Mesendoderm (in vitro differentiated cells): ENCODE results near the gene WASF2.
A peak's percentile ranks its signal among the peaks of the same experiment; 100 is the strongest.

Source experiments
- DNase-seq: peaks from one replicate; pipeline ENCODE4 v3.0.0; 2013
- H2AK5ac ChIP-seq: 2 replicates; pipeline ENCODE4 v1.6.1; 2013; ENCODE audit warnings: low read length, inconsistent platforms
- H2BK120ac ChIP-seq: 2 replicates; pipeline ENCODE4 v1.6.1; 2013; ENCODE audit warnings: low read depth, mild to moderate bottlenecking, low read length, moderate library complexity, mixed read lengths
- H2BK15ac ChIP-seq: replicated peaks from 2 replicates; pipeline ENCODE4 v1.6.1; 2013; ENCODE audit warnings: low read depth, mild to moderate bottlenecking, moderate library complexity
- H2BK5ac ChIP-seq: 2 replicates; pipeline ENCODE4 v1.6.1; 2013; ENCODE audit warnings: low read length, inconsistent platforms
- H3K18ac ChIP-seq: 2 replicates; pipeline ENCODE4 v1.6.1; 2013; ENCODE audit warnings: mild to moderate bottlenecking, low read length, mixed read lengths
- H3K23ac ChIP-seq: one replicate; pipeline ENCODE4 v1.6.1; 2013; ENCODE audit warnings: low read length
- H3K27ac ChIP-seq: 2 replicates; pipeline ENCODE4 v1.5.1; 2013; ENCODE audit warnings: low read depth, mild to moderate bottlenecking, inconsistent platforms, low read length, moderate library complexity
- H3K27me3 ChIP-seq: 2 replicates; pipeline ENCODE4 v1.6.1; 2013; ENCODE audit warnings: low read length, control low read depth, mild to moderate bottlenecking, inconsistent platforms; ENCODE audit not compliant: insufficient read depth, poor library complexity
- H3K36me3 ChIP-seq: 2 replicates; pipeline ENCODE4 v1.6.1; 2013; ENCODE audit warnings: low read length, inconsistent platforms; ENCODE audit not compliant: control insufficient read depth, insufficient read depth
- H3K4ac ChIP-seq: one replicate; pipeline ENCODE4 v1.6.1; 2013; ENCODE audit warnings: low read depth, mild to moderate bottlenecking, low read length, moderate library complexity
- H3K4me1 ChIP-seq: 2 replicates; pipeline ENCODE4 v1.6.1; 2013; ENCODE audit warnings: low read depth, low read length, inconsistent platforms; ENCODE audit not compliant: control insufficient read depth
- H3K4me2 ChIP-seq: 2 replicates; pipeline ENCODE4 v1.6.1; 2013; ENCODE audit warnings: low read length
- H3K4me3 ChIP-seq: 2 replicates; pipeline ENCODE4 v1.5.1; 2013; ENCODE audit warnings: mild to moderate bottlenecking, low read length
- H3K56ac ChIP-seq: one replicate; pipeline ENCODE4 v1.6.1; 2013; ENCODE audit warnings: low read length
- H3K79me1 ChIP-seq: 2 replicates; pipeline ENCODE4 v1.6.1; 2013; ENCODE audit warnings: low read length, inconsistent platforms
- H3K79me2 ChIP-seq: 2 replicates; pipeline ENCODE4 v1.6.1; 2013; ENCODE audit warnings: mild to moderate bottlenecking, low read length; ENCODE audit not compliant: control insufficient read depth, insufficient read depth
- H3K9ac ChIP-seq: 2 replicates; pipeline ENCODE4 v1.6.1; 2013; ENCODE audit warnings: low read length, inconsistent platforms
- H4K5ac ChIP-seq: one replicate; pipeline ENCODE4 v1.6.1; 2013; ENCODE audit warnings: low read length
- H4K8ac ChIP-seq: one replicate; pipeline ENCODE4 v1.6.1; 2013; ENCODE audit warnings: low read depth, mild to moderate bottlenecking, control low read depth, low read length, moderate library complexity
- WGBS: extraction: QIAGEN DNeasy Blood & Tissue Kit; methylation state at CpG from one replicate; pipeline ENCODE4 v1.1.7; 2013; ENCODE audit warnings: low lambda C conversion rate, missing lambda C conversion rate; ENCODE audit not compliant: insufficient coverage; ENCODE audit errors: extremely low coverage; 5-methylcytosine and 5-hydroxymethylcytosine counted together

WASF2 gene

DNA sequence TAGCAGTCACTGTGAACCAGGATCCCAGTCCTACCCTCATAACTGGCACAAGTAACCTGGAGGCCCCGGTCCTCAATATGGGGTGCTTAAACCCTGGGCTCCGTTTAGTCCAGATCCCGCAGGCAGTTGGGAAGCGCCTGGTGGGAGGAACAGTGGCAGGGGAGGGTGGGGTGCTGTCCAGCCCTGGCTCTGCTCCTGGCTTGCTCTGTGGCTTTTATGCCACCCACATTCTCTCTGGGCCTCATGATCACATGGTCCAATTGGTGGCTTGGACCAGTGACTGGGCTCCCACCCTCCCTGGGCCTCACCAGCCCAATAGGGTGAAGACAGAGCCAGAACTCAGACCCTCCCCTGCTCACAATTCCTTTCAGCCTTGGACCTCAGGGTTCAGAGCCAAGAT, 109.7 kb downstream of the WASF2 start:
- no CpG with 5 or more reads among the region's 4 CpGs for WGBS
- H4K8ac ChIP-seq: no peak overlapping the region
- H3K79me1 ChIP-seq: no peaks in the 10 kb centered on the region
- no peak overlapping the region for H3K4me2 ChIP-seq
- no peak overlapping the region for H2AK5ac ChIP-seq
- no peak overlapping the region for H2BK120ac ChIP-seq
- H3K4ac ChIP-seq: no peak overlapping the region
- no peak overlapping the region for H3K23ac ChIP-seq
- H3K56ac ChIP-seq: no peak overlapping the region
- H2BK15ac ChIP-seq: no peak overlapping the region
- H3K9ac ChIP-seq: no peak overlapping the region
- no peak for DNase-seq
- H3K18ac ChIP-seq: no peak overlapping the region
- H3K79me2 ChIP-seq: no peaks in the 10 kb centered on the region
- no peak overlapping the region for H4K5ac ChIP-seq
- H3K4me3 ChIP-seq: no peak overlapping the region
- H3K36me3 ChIP-seq: no peaks in the 10 kb centered on the region
- H3K27ac ChIP-seq: no peak overlapping the region
- no peaks in the 10 kb centered on the region for H3K27me3 ChIP-seq
- H2BK5ac ChIP-seq: no peak overlapping the region
- H3K4me1 ChIP-seq: no peaks in the 10 kb centered on the region

DNA sequence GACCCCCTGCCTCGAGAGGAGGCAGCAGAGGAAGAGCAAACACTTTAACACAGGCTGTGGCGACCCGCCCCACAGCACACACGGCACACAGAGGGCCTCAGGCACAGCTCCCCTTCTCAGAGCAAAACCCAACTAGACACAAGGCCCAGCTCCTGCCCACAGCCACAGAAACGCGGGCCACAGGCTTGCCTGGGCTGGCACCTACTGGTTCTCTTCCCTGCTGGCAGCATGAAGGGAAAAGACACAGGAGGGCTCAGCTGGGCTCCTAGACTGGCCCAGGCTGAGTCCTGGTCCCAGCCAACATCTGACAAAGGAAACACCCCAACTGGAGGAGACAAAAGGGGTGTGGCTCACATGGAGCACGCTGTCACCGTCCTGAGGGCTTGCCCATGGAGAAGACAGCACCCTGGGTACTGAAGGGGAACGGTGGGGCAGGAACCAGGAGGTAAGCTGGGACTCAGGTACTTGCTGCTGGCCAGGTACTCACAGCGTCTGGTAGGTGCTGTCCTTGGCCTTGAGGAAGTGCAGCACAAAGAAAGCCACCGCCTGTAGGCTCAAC, 110.3 kb downstream of the WASF2 start:
- no CpG with 5 or more reads among the region's 11 CpGs for WGBS

DNA sequence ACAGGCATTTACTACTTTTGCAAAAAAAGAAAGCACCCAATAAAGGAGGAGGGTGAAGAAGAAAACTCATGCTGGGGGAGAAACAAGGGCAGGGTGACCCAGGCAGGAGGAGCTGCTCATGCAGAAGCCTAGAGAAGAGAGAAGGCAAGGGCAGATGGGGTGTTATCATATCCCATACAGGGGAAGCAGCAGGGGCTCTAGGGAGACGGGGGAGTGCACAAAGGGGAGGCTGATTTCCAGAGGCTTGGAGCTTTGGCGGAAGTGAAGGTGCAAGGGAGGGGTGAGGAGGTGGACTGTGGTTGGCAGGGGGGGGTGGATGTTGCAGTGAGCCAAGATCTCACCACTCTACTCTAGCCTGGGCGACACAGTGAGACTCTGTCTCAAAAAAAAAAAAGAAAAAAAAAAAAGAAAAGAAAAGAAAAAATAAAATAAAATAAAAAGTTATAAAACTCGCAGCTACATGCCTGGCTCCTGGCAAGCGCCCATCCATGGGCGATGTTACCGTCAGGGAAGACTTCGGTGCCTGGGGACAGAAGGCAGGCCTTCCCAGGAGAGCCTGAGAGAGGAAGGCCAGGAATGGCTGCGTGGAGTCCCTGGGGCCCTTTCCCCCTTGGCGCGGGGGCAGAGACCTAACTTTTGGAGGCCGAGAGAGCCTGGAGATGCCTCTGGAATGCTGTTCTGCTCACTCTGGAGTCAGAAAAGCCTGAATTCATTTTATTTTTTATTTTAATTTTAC, 112.0 kb downstream of the WASF2 start:
- no peak overlapping the region for H3K18ac ChIP-seq
- no peaks in the 10 kb centered on the region for H3K79me2 ChIP-seq
- H2BK120ac ChIP-seq: no peak overlapping the region
- H3K4me1 ChIP-seq: no peaks in the 10 kb centered on the region
- H3K56ac ChIP-seq: no peak overlapping the region
- no peak overlapping the region for H3K4ac ChIP-seq
- H3K9ac ChIP-seq: no peak overlapping the region
- no peak overlapping the region for H4K8ac ChIP-seq
- no peak overlapping the region for H2AK5ac ChIP-seq
- no peak overlapping the region for H3K4me2 ChIP-seq
- no peaks in the 10 kb centered on the region for H3K27me3 ChIP-seq
- H2BK5ac ChIP-seq: no peak overlapping the region
- H3K23ac ChIP-seq: no peak overlapping the region
- H3K79me1 ChIP-seq: no peaks in the 10 kb centered on the region
- H3K4me3 ChIP-seq: no peak overlapping the region
- H4K5ac ChIP-seq: no peak overlapping the region
- no peak for DNase-seq
- no peaks in the 10 kb centered on the region for H3K36me3 ChIP-seq
- WGBS: no CpG with 5 or more reads among the region's 12 CpGs
- H2BK15ac ChIP-seq: no peak overlapping the region
- no peak overlapping the region for H3K27ac ChIP-seq

More for the DNA sequence above, 110.3 kb downstream of the WASF2 start:
- H3K23ac ChIP-seq: no peak overlapping the region
- no peak overlapping the region for H2AK5ac ChIP-seq
- no peak overlapping the region for H3K4me3 ChIP-seq
- H3K79me1 ChIP-seq: no peaks in the 10 kb centered on the region
- H3K79me2 ChIP-seq: no peaks in the 10 kb centered on the region
- H3K27me3 ChIP-seq: no peaks in the 10 kb centered on the region
- no peak for DNase-seq
- H4K8ac ChIP-seq: no peak overlapping the region
- no peak overlapping the region for H2BK5ac ChIP-seq
- H3K4me1 ChIP-seq: no peaks in the 10 kb centered on the region
- no peak overlapping the region for H3K18ac ChIP-seq
- no peak overlapping the region for H4K5ac ChIP-seq
- no peaks in the 10 kb centered on the region for H3K36me3 ChIP-seq
- H3K4ac ChIP-seq: no peak overlapping the region
- no peak overlapping the region for H3K56ac ChIP-seq
- H3K9ac ChIP-seq: no peak overlapping the region
- H3K27ac ChIP-seq: no peak overlapping the region
- H2BK120ac ChIP-seq: no peak overlapping the region
- no peak overlapping the region for H3K4me2 ChIP-seq
- H2BK15ac ChIP-seq: no peak overlapping the region

DNA sequence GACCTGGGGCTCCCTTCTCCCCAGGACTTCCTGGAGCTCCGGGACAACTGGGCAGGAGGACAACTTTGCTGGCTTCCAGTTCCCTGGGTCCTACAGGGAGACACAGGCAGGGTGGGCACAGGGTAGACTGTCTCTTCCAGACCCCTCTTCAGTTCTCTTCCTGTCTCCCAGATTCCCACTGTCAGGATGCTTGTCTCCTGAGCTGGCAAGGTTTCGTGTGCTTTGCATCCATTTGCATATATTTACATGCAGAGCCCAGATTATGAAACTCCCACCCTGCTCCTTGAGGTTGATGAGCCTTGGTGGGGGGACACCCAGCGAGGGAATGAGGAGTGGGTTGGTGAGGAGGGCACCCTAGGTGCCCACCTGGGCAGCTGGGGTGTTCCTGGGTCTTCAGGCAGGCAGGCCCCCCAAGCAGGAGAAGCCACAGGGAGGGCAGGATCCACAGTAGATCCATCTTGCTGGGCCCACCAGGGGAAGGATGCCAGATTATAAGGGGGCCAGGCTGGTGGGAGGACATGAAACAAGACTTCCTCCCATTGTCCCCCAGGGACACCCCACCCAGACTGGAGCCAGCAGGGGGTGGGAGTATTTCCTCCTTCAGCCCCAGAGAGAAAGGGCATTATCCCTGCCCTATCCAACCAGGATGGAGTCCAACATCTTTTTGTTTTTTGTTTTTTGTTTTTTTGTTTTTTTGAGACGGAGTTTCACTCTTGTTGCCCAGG, 115.4 kb downstream of the WASF2 start, which contains the start of gene FCN3:
TSS of gene FCN3 (minus strand) at position 463 of the 725 bp plus-strand sequence. CDS start at position 457, 6 bp downstream.
- no peak within 1 kb of the TSS for H2BK5ac ChIP-seq
- H3K56ac ChIP-seq: peak within 1 kb of the TSS; percentile 34
- no peaks in the 10 kb centered on the region for H3K36me3 ChIP-seq
- H4K5ac ChIP-seq: no peak within 1 kb of the TSS
- no peak within 1 kb of the TSS for H3K23ac ChIP-seq
- H3K27me3 ChIP-seq: no peaks in the 10 kb centered on the region
- no peaks in the 10 kb centered on the region for H3K79me1 ChIP-seq
- no peak within 1 kb of the TSS for H3K4me2 ChIP-seq
- no peak within 1 kb of the TSS for H4K8ac ChIP-seq
- no peak for DNase-seq
- H2BK120ac ChIP-seq: no peak within 1 kb of the TSS
- H3K4me1 ChIP-seq: no peaks in the 10 kb centered on the region
- no peaks in the 10 kb centered on the region for H3K79me2 ChIP-seq
- H3K27ac ChIP-seq: no peak within 1 kb of the TSS
- H2AK5ac ChIP-seq: no peak within 1 kb of the TSS
- no peak within 1 kb of the TSS for H3K9ac ChIP-seq
- no peak within 1 kb of the TSS for H2BK15ac ChIP-seq
- H3K4me3 ChIP-seq: no peak within 1 kb of the TSS
- no CpG with 5 or more reads among the region's 4 CpGs for WGBS
- no peak within 1 kb of the TSS for H3K18ac ChIP-seq
- H3K4ac ChIP-seq: no peak within 1 kb of the TSS

DNA sequence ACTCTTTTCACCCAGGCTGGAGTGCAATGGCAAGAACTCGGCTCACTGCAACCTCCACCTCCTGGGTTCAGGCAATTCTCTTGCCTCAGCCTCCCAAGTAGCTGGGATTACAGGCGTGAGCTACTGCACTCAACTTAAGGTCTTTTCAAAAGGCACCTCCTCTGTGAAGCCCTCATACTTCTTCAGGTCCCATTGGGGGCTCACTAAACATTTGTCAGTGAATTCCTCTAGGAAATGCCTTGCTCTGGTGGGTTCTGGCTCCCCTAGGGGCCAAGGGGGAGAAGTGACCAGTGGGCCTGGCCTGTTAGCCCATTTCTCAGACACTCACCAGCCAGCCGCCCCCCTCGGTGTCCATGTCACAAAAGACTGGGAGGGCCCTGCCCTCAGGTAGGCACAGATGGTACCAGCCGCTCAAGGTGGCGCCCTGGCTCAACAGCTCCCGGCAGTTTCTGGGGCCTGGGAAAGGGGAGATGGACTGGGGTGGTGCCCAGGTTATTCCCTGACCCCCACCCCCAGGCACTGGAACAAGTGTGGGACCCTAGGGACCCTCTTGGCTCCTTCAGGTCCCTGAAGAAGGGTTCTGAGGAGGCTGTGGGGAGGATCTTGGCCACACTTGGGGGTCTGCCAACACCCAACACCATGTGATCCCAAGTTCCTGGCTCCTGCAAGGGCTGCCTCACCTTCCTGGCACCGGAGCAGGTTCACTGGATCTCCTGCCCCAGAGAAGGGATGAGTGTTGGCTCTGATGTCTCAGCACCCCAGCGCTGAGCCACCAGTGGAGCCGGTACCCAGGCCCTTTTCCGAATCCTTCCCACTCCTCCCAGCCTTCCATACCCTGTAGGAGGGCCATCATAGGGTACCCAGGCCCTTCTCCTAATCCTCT, 116.9 kb downstream of the WASF2 start:
- H3K56ac ChIP-seq: no peak overlapping the region
- H3K23ac ChIP-seq: no peak overlapping the region
- H3K4me1 ChIP-seq: no peaks in the 10 kb centered on the region
- no peak overlapping the region for H2BK5ac ChIP-seq
- no peak overlapping the region for H2AK5ac ChIP-seq
- no peaks in the 10 kb centered on the region for H3K27me3 ChIP-seq
- no peak overlapping the region for H4K8ac ChIP-seq
- H3K4ac ChIP-seq: no peak overlapping the region
- no peaks in the 10 kb centered on the region for H3K79me2 ChIP-seq
- no peak overlapping the region for H3K4me2 ChIP-seq
- H3K4me3 ChIP-seq: no peak overlapping the region
- H3K9ac ChIP-seq: no peak overlapping the region
- H2BK15ac ChIP-seq: no peak overlapping the region
- no peaks in the 10 kb centered on the region for H3K36me3 ChIP-seq
- H3K18ac ChIP-seq: no peak overlapping the region
- WGBS: no CpG with 5 or more reads among the region's 11 CpGs
- no peak overlapping the region for H4K5ac ChIP-seq
- H2BK120ac ChIP-seq: no peak overlapping the region
- H3K27ac ChIP-seq: no peak overlapping the region
- DNase-seq: peak; percentile 72
- no peaks in the 10 kb centered on the region for H3K79me1 ChIP-seq
